Activated T-cell treated with anti-CD3 and anti-CD28 coated beads for 1 hour (primary cell): Measurements from ENCODE around the gene SEPTIN8.
"Not testable (repeated sequence)": the region's sequence is repeated elsewhere in the genome, so short reads cannot be mapped to it uniquely, and the experiment has no call there.

Experiments used
- DNase-seq: peaks from one replicate; pipeline ENCODE4 v3.0.0-alpha.2; 2020; ENCODE audit warnings: low read depth

Gene SEPTIN8

GRCh38 chr5:132812123-132812765 is 35.2 kb upstream of the SEPTIN8 start:
- DNase-seq = no peak

- DNase-seq = no peak
Measured at GRCh38 chr5:132810605-132811004, 33.6 kb upstream of the SEPTIN8 start.

GRCh38 chr5:132808866-132809265 is 31.8 kb upstream of the SEPTIN8 start:
- DNase-seq = no peak

GRCh38 chr5:132808448-132808847 is 31.4 kb upstream of the SEPTIN8 start:
- DNase-seq = no peak

- DNase-seq = no peak
Measured at GRCh38 chr5:132807163-132807838, 30.3 kb upstream of the SEPTIN8 start.

GRCh38 chr5:132806804-132807162 is 29.7 kb upstream of the SEPTIN8 start:
- not testable (repeated sequence) for DNase-seq

GRCh38 chr5:132805872-132806271 is 28.8 kb upstream of the SEPTIN8 start:
- not testable (repeated sequence) for DNase-seq

- not testable (repeated sequence) for DNase-seq
Measured at GRCh38 chr5:132804219-132804618, 27.2 kb upstream of the SEPTIN8 start.

GRCh38 chr5:132802685-132803066 is 25.6 kb upstream of the SEPTIN8 start:
- DNase-seq = not testable (repeated sequence)

GRCh38 chr5:132802044-132802684 is 25.1 kb upstream of the SEPTIN8 start:
- no peak for DNase-seq

- DNase-seq = no peak
Measured at GRCh38 chr5:132800545-132800944, 23.5 kb upstream of the SEPTIN8 start.

- no peak for DNase-seq
Measured at GRCh38 chr5:132799392-132799791, 22.4 kb upstream of the SEPTIN8 start.

GRCh38 chr5:132797651-132798050 is 20.6 kb upstream of the SEPTIN8 start:
- no peak for DNase-seq

- no peak for DNase-seq
Measured at GRCh38 chr5:132791026-132791425, 14.0 kb upstream of the SEPTIN8 start.

- no peak for DNase-seq
Measured at GRCh38 chr5:132790201-132790865, 13.3 kb upstream of the SEPTIN8 start.

GRCh38 chr5:132788990-132789886 is 12.2 kb upstream of the SEPTIN8 start:
- DNase-seq = no peak

GRCh38 chr5:132788508-132788907 is 11.5 kb upstream of the SEPTIN8 start:
- no peak for DNase-seq

- DNase-seq = no peak
Measured at GRCh38 chr5:132787076-132787475, 10.0 kb upstream of the SEPTIN8 start.

- DNase-seq = no peak
Measured at GRCh38 chr5:132785864-132786263, 8.8 kb upstream of the SEPTIN8 start.

- no peak for DNase-seq
Measured at GRCh38 chr5:132785365-132785764, 8.3 kb upstream of the SEPTIN8 start.

- DNase-seq = no peak
Measured at GRCh38 chr5:132782101-132782500, 5.1 kb upstream of the SEPTIN8 start.

- DNase-seq = no peak
Measured at GRCh38 chr5:132781029-132781428, 4.0 kb upstream of the SEPTIN8 start.
